HG03432 (cell line): ENCODE results near the gene ITGAE.
A peak's percentile ranks its signal among the peaks of the same experiment; 100 is the strongest.
"Not testable (repeated sequence)": the region's sequence is repeated elsewhere in the genome, so short reads cannot be mapped to it uniquely, and the experiment has no call there.

Experiments
- ATAC-seq: cut with Tn5 transposase; IDR thresholded peaks from one replicate; pipeline ENCODE4 v1.9.1; 2021; ENCODE audit warnings: mild to moderate bottlenecking, moderate library complexity; ENCODE audit not compliant: unreplicated experiment

The ITGAE gene

DNA sequence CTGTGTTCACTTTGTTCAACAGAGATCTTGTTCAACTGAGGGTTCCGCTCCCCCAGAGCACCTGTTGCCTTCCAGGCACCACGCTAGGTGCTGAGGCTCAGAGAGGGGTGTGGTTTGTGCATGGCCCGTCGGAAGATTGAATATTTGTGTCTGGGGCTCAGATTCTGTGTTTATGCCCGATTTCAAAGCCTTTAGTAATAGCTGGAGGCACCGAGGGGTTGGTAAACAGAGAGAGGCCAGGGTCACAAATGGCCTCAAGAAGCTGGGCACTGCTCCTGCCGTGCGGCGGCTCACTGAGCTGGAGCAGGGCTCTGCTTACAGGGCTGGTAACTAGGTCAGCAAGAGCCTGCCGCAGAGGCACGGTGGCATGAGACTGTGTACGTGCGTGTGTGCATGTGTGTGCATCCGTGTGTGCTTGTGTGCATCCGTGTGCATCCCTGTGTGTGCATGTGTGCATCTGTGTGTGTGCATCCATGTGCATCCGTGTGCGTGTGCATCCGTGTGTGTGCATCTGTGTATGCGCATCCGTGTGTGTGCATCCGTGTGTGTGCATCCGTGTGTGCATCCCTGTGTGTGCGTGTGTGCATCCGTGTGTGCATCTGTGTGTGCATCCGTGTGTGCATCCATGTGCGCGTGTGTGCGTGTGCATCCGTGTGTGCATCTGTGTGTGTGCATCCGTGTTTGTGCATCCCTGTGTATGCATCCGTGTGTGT, 5.4 kb downstream of the ITGAE start:
- no peak for ATAC-seq

DNA sequence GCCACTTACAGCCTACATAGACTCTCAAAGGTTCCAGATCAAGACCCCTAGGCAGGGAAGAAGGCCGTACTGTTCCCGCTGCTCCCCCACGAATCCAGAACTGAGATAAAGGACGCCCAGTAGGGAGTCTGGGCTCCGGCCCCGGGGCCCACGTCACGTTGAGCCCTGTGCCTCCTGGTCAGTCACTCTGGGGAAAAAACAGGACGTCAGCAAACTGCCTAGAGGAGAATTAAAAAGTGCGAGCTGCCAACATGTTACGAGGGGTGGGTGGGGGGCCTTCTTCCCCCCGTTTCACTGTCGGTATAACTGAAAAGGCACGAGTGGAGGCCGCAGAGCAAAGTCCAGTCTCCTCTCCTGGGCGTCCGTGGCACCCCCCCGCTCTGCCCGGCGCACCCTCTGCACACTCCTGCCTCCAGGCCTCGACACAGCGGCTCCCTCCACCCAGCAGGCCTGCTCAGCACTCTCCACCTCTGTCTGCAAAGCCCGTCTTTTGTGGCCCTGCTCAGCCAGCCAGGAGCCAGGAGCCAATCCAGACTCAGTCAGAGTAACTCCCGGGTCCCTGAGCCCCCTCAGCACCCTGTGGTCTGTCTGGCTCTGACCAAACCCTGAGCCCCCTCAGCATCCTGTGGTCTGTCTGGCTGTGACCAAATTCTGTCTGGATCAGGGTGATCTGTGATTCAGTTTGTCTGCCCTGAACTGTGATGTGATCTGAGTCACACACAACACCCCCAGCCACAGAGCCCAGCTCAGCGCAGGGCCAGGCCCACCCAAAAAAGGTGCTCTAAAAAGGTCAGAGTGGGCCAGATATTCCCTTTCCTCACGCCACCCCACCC, 6.2 kb downstream of the ITGAE start:
- ATAC-seq = no peak

DNA sequence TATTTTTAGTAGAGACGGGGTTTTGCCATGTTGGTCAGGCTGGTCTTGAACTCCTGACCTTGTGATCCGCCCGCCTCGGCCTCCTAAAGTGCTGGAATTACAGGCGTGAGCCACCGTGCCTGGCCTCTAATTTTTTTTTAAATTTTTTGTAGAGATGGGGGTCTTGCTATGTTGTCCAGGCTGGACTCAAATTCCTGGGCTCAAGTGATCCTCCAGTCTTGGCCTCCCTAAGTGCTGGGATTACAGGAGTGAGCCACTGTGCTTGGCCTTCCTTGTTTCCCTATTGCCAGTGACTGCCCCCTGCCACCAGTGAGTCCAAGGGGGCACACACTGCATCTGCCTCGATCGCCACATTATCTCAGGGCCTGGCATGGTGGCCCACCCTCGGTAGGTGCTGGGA, 6.8 kb downstream of the ITGAE start:
- not testable (repeated sequence) for ATAC-seq

DNA sequence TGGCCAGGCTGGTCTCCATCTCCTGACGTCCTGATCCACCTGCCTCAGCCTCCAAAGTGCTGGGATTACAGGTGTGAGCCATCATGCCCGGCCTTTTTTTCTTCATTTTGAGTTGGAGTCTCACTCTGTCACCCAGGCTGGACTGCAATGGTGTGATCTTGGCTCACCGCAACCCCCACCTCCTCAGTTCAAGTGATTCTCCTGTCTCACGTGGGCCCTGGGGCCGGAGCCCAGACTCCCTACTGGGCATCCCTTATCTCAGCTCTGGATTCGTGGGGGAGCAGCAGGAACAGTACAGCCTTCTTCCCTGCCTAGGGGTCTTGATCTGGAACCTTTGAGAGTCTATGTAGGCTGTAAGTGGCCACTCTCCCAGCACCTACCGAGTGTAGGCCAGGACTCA, 7.7 kb downstream of the ITGAE start:
- not testable (repeated sequence) for ATAC-seq

DNA sequence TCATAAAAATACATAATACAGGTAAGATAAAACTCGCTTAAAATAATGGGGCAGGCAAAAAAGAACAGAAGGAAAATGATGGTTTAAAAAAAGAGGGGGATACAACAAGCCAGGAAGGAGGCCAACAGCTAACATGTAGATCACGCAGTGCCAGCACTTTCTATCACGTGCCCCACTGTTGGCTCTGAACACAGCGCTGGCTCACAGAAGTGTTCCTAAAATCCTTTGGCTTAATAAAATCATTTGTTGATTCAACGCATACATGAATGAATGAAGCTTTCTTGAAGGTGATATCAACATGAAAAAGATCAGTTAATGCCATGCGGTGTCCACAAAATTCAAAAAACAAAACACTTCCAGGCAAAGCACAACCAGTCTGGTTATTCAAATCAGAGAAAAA, 8.5 kb downstream of the ITGAE start:
- no peak for ATAC-seq

DNA sequence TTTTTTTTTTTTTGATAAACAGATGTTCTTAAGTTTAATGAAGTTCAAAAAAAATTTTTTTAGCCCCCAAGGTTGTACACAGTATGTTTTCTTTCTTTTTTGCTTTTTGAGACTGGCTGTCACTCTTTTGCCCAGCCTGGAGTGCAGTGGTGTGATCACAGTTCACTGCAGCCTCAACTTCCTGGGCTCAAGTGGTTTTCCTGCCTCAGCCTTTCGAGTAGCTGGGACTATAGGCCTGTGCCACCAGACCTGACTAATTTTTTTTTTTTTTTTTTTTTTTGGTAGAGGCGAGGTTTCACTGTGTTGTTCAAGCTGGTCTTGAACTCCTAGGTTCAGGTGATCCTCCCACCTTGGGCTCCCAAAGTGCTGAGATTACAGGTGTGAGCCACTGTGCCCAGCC, 12.8 kb downstream of the ITGAE start:
- ATAC-seq = no peak

DNA sequence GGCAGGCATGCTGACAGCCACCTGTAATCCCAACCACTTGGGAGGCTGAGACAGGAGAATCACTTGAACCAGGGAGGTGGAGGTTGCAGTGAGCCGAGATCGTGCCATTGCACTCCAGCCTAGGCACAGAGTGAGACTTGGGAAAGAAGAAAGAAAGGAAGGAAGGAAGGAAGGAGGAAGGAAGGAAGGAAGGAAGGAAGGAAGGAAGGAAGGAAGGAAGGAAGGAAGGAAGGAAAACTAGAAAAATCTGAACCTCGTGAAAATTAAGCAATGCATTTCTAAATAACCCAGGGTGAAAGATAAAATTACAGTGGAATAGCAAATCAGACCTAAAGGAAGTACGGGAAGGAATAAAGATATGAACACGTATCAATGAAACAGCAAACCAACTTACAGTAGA, 15.7 kb downstream of the ITGAE start:
- ATAC-seq = not testable (repeated sequence)

DNA sequence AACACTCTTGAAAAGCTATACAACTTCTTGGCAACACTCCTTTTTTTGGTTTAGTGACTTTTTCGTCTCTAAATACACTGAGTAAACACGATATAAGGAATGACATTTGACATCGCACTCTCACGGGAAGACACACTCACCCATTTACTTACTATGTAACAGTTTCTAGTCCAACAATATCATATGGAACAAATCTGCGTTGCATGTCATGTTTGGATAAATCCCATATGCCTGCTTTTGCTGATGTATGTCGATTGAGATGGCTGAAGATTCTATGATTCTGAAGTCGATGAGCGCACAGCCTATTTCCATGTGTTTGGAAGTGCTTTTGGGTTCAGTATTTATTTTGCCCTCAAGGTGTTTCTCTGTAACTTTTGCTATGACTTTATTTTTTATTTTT, 18.2 kb downstream of the ITGAE start:
- ATAC-seq = no peak

DNA sequence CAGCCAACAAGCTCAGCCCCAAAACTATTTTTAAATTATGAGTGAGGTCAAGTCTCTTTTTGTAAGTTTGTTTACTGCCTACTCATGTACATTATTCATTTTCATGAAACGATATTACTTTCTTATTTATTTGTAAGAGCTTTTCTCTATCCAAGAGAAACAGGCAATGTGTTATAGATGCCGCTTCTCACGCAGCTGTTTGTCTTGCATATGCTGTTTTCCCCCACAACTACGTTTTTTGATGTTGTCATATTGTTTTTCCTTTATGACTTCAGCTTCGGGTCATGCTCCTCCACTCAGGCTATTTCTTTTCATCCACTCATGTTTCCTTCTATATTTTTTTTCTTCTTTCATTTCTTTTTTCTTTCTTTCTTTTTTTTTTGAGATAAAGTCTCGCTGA, 20.0 kb downstream of the ITGAE start:
- no peak for ATAC-seq

DNA sequence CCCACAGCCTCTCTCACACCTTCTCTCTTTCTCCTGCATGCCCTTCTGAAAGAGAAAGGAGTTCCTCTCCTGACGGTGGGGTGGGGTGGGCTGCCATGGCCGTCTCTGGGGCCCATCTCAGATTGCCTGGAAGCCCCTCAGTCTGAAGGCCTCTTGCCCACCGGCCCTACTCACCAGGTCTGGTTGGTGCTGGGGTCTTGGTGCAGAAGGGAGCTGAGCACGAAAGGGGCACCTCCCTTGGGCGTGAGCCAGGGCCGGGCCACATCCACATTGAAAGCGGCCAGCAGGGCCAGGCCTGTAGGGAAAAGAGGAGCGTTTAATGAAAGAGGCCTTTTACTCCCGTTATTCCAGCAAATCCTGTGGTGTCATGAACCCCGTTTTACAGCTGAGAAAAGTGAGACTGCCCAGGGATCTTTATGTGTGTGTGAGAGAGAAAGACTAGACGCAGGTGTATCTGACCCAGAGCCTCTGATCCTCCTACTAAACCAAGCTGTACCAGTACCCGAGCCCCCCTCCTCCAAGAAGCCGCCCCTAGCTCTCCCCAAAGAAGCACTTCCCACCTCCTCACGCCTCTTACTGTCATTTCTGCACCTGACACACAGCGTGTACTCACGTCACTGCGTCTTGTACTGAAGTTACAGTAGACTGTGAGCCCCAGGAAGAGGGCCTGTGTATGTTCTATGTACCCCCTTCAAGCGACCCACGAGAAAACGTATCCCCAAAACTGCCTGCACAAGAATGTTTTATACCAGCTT, 23.4 kb downstream of the ITGAE start:
- ATAC-seq = no peak

DNA sequence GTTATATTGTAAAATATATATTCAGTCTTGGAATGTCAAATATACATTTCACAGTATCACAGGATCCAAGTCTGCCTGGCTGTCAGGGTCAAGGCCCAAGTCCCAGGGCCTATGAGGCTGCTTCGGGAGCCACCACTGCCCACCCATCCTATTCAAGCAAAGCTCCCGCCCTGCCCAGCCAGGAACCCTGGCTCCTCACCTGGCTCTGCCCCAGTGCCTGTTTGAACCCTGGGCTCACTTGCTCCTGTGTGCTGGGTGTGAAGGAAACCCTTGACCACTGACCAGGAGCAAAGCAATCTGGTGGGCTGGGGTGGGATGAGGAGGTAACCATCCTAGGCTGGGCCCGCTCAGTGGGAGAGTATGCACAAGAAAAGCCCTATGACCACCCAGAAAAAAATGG, 27.0 kb downstream of the ITGAE start:
- no peak for ATAC-seq

DNA sequence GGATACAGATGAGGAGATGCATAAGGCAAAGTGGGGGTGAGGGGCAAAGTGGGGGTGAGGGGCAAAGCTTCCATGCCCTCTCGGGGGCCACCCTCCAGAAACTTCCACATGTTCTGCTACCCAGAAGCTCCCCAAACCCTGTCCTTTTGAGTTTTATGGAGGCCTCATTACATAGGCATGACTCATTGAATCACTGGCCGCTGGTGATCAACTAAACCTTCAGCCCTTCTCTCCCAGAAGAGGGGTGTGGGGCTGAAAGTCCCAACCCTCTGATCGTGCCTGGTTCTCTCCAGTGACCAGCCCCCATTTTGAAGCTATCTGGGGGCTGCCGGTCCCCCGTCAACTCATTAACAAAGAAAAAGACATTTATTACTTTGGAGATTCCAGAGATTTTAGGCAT, 27.5 kb downstream of the ITGAE start:
- no peak for ATAC-seq

DNA sequence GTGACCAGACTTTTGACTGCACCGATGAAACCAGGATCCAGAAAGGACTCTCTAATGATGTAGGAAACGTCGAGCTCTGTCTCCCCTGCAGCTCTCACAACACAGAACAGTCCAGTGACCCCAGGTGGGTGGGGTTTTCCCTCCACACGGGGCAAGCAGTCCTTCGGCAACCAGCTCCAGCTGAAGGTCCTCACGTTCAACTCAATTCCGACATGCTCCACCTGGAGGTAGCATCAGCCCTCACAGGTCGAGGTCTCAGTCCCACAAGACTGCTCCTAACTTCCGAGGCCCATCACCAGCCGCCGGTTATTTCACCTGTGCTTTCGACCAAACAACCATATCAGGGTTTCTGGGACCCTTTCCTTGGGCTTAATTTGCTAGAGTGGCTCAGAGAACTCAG, 28.2 kb downstream of the ITGAE start:
- ATAC-seq = no peak

DNA sequence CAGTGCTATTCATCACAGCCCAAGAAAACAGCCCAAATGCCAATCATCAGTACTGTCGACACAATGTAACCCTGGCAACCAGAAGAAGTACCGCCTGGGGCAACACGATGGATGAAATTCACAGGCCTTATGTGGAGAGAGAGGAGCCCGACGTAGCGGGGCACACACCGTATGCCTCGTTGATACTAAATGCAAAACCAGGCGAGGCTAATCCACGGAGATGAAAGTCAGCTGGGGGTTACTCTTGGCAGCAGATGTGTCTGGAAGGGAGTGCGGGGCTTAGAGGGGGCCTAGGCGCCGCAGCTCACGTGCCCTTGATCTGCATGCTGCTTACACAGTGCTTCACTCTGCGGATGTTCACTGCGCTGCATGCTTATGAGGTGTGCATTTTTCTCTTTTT, 29.8 kb downstream of the ITGAE start:
- no peak for ATAC-seq

DNA sequence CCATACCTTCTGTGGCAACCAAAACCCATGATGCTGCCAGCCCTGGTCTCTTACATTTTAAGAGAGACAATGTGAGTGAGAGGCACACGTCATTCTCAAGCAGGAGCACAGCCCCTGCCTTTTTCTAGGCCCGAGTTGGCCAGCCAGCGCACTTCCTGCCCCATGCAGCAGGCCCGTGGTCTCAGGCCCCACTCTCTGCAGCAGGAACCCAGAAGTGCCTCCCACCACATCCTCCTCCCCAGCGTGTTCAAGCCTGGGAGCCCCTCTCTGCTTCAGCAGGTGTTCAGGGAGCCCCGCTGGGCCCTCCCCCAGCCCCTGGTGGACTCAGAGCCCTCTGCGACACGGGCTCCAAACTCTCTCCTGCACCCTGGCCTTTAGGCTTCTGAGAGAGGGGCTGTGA, 30.5 kb downstream of the ITGAE start:
- ATAC-seq = no peak

DNA sequence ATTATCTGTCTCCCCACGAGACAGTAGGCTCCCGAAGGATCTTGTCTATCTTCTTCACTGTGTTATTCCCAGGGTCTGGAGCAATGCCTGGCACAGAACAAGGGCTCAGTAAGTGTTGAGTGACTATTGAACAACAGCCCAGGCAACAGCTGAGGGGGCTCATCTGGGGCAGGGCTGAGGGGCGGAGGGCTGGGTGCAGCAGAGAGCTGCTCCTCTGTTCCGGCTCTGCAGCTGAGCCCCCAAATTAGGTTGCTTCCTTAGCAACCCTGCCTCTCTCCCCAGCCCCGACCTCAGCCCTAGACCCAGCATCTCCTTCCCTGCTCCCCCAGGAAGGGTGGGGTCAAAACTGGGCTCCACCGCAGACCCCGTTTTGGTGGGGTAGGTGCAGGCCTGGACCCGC, 32.2 kb downstream of the ITGAE start:
- no peak for ATAC-seq

DNA sequence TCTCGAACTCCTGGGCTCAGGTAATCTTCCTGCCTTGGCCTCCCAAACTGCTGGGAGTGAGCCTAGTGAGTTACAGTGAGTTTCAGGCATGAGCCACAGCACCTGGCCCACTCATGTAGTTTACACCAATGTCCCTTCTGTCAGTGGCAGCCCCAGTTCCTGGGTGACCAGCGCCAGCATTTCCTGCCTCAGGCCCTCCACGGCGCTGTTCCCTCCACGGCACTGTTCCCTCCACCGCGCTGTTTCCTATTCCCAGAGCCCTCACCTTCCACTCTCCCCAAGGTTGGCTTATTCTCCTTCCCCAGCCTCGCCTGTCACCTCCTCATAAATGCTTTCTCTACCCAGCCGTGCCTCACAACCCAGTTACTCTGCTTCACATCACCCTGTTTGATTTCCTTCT, 32.6 kb downstream of the ITGAE start:
- no peak for ATAC-seq

DNA sequence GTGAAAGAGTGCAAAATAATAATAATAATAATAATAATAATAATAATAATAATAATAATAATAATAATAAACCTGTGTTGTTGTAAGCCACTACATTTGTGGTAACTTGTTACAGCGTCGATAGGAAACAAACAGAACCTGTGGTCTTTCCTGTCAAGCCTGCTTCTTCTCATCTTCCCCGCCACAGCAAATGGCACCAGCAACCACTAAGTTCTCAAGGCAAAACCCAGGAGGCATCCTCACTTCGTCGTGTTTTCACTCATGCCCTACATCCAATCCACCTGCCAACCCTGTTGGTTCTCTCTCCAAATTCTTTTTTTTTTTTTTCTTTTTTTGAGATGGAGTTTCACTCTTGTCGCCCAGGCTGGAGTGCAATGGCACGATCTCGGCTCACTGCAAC, 34.2 kb downstream of the ITGAE start:
- ATAC-seq = no peak

DNA sequence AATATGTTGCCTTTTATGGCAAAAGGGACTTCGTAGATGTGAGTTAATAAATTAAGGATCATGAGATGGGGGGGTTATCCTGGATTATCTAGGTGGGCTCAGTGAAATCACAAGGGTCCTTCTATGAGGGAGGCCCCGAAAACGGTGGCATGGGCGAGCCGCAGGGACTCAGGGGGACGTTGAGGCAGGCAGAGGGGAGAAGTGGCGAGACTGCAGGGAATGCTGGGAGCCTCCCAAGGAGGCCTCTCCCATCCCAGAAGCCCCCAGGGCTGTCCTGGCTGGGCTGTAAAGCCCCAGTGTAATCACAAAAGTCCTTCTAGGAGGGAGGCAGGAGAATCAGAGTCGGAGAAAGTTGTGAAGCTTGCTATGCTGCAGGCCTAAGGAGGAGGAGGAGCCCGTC, 35.0 kb downstream of the ITGAE start:
- no peak for ATAC-seq

DNA sequence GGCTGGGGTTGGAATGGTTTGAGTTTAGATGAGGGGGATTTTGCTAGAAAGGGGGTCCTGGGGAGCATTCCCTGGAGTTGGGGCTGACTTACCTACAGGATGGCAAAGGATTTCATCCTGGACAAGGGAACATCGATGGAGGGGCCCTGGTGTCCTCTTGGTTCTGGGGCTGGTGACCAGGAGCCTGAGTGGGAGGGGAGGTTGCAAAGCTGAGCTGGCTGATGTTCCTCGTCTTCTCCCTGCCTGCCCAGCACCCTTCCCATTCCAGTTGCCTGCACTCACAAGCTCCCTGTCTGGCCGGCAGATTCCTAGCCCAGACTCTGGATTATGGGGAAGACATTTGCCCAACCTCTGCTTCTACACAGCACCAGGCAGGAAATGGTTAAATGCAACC, 37.2 kb downstream of the ITGAE start:
- no peak for ATAC-seq

DNA sequence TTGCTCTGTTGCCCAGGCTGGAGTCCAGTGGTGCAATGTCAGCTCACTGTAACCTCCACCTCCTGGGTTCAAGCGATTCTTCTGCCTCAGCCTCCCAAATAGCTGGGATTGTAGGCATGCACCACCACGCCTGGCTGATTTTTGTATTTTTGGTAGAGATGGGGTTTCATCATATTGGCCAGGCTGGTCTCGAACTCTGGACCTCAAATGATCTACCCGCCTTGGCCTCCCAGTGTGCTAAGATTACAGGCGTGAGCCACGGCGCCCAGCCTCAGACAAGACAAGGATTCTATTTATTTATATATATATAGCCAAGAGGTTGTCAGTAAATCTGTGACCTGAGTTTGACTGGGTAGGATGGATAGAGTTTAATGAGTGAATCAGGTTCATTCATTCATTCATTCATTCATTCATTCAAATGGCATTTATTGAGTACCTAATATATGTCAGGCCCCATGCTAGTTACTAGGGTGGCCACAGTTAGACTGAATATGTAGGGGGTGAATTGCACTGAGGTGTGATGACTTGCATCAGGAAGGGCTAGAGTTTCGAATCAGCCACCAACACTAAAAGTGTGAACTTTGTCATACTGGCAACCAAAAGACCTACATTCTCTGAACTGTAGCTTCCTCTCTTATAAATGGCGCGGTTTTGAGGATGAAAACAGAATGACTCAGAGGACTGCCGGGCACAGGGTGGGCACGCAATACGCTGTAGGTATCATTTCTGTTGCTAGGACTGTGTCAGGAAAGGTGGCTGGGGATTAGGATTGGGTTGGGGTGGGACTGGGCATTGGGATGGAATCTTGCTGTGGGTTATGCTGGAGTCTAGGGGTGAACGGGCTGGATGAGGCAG, 37.8 kb downstream of the ITGAE start:
- ATAC-seq = peak; percentile 68
